Measurements from ENCODE around the gene ASPRV1.

Gene ASPRV1

GRCh38 chr2:69937968-69938367, 23.5 kb downstream of the ASPRV1 start:
- DNase-seq, result no peak

GRCh38 chr2:69936906-69937305, 24.5 kb downstream of the ASPRV1 start:
- DNase-seq, result no peak

GRCh38 chr2:69935011-69935410, 26.4 kb downstream of the ASPRV1 start:
- DNase-seq, result no peak

- no peak for DNase-seq
Measured at GRCh38 chr2:69934614-69934908, 26.9 kb downstream of the ASPRV1 start.

GRCh38 chr2:69933839-69934613, 27.4 kb downstream of the ASPRV1 start:
- no peak for DNase-seq

DNA sequence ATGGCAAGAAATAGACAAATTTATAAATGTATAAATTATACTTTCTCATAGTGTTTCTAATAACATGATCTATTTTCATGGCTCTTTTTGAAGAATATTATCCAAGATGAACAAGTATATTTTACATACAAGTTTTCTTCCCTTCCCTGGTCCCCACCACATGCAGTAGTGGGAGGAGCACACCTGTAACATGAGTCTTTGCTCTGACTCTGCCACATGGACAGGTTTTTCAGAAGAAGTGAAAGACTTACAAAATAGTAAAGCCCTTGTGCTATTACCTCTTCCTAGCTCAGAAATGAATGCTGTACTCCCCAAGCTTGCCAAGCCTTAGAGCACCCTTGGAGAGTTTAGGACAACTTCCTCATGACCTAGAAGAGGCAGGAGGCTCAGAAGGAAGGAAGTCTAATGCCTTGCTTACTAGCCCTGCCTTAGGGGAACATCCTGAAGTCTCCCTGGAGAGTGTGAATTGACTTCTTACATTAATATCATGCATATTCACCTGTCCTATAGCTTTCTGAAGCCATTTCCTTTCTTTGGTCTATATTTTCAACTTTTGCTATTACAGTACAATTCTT, 28.1 kb downstream of the ASPRV1 start:
- DNase-seq, result no peak

- no peak for DNase-seq
Measured at GRCh38 chr2:69932596-69932922, 28.9 kb downstream of the ASPRV1 start.

- no peak for DNase-seq
Measured at GRCh38 chr2:69931832-69932595, 29.4 kb downstream of the ASPRV1 start.

- DNase-seq, result no peak
Measured at GRCh38 chr2:69926849-69927515, 34.4 kb downstream of the ASPRV1 start.

- no peak for DNase-seq
Measured at GRCh38 chr2:69923116-69923515, 38.3 kb downstream of the ASPRV1 start.

DNA sequence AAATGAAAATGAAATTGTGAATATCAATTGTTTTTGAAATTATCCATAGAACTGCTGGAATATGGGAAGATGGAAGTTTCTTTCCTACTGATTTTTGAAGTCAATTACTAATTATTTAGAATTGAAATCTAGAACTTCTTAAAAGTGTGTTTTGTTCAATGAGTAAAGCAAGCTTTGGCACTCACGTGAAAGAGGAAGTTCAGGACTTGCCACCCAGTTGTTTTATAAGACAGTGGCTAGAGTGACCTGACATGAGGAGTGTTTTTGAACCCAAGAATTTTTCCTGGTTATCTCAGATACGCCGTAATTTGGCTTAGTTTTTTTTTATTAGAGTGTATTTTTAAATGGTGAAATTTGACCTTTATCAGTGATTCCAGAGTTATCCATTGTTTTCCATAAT, 43.0 kb downstream of the ASPRV1 start:
- DNase-seq, result no peak

- no peak for DNase-seq
Measured at GRCh38 chr2:69917852-69918251, 43.6 kb downstream of the ASPRV1 start.

DNA sequence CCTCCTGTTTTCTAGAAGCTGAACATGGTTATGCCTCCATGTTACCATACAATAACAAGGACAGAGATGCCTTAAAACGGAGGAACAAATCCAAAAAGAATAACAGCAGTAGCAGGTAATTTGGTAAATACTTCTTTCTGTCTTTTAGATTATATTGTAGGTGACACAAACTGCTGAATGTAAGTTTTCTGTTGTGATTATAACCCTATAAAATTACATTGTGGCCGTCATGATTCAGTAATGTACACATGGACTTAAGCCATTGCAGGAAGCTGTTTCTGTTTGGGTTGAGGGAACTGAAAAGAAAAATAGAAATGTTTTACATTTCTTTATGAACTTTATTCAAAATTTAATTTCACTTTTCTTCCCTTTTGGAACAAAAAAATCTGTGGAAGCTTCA, 45.3 kb downstream of the ASPRV1 start:
- no peak for DNase-seq

DNA sequence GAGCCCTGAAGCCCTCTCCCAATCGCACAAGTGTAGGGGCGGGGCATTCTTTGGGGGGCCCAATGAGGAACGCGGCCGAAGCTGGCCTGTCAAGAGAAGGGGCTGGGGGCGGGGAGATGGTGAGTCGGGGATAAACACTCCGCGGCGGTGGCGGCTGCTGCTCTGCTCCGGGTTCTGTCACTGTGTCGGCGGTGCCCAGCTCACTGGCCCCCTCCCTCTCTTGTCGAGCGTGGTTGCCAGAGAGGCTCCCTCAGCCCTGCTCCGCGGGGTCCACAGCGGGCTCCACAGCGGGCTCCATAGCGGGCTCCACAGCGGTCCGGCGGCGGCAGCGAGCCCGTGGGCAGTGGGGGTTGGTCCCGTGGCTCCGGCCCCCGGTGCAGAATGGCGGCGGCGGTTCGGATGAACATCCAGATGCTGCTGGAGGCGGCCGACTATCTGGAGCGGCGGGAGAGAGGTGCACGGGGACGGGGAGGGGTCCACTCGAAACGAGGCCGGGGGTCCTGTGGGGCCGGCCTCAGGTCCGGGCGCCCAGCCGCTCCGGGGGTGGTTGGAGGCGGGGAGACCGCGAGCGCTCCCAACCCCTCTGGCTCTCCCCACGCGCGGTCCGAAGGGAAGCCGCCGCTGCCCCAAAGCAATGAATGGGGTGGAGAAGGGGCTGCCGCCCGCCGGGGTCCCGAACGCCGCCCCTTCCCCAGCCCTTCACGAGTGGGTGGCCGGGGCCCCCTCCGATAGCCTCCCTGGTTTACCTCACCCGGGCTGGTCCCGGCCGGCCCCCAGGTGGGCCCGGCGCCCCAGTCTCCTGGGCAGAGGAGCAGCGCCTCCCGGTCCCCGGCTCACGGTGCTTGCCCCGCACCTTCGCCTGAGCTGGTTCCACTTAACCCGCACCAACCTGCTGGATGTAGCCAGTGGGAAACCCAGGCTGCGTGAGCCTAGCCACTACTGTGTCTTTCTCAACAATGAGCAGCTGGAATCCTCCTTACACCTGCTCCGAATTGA, 46.2 kb downstream of the ASPRV1 start, which contains the start of gene MXD1:
Gene MXD1 (plus strand): TSS at position 160 of the 996 bp plus-strand sequence. CDS start 222 bp downstream, at position 382.
- peak; percentile 99 for DNase-seq

DNA sequence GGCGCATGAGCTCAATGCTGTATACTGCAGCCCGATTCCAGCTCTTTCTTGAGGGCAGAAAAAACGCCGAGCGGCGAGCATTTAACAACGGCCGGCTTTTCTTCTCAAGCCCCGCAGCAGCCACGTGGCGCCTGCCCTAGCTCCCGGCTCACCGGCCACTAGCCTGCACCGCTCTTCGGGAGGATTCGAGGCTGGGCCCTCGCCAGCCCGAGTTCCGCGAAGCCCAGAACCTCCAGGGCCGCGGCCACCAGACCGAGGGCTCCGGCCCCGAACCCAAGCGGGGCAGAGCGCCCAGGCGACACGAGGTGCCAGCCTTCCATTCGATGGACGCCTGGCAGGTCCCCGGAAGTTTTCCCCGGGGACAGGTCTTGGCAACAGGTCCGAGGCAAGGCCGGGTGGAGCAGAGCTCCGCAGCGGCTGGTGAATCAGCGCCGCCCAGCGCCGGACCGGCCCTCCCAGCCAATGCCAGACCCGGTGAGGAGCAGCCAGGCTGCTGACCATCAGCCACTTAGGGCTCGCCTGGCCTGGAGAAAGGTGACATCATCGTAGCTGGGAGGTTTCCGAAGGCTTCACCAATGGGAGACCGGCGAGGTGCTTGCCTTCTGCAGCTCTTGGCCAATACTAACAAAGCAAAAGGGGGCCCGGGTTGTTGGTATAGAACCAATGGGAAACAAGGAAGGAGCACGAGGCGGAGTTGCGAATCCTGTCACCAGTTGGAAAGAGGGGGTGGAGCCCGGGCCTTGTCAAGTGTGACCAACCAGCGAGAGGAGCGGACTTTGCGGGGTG, 47.1 kb downstream of the ASPRV1 start:
- DNase-seq, result no peak

- DNase-seq, result no peak
Measured at GRCh38 chr2:69911985-69912563, 49.4 kb downstream of the ASPRV1 start.

Measured in stimulated activated CD4-positive, alpha-beta T cell treated with anti-CD3 and anti-CD28 coated beads, Interleukin-12 subunit alpha, Interleukin-12 subunit beta, amount 100 ng/mL, for 4 hours (primary cell).